C4-2B (cell line): ENCODE measurements around the gene CBX5.
"Not testable (repeated sequence)": the region's sequence is repeated elsewhere in the genome, so short reads cannot be mapped to it uniquely, and the experiment has no call there.

Experiments
- H3K27ac ChIP-seq: fragments of 450-650 bp; 2 replicates; pipeline ENCODE4 v1.5.1; 2017
- ZFX ChIP-seq: fragments of 450-650 bp; IDR thresholded peaks from 2 replicates; pipeline ENCODE4 v1.6.1; 2017
- TF ChIP-seq, protein P1 (sequence below): fragments of 450-650 bp; conservative IDR thresholded peaks from 2 replicates; pipeline ENCODE4 v1.5.1; 2017; ENCODE audit warnings: mild to moderate bottlenecking

CBX5 gene

DNA sequence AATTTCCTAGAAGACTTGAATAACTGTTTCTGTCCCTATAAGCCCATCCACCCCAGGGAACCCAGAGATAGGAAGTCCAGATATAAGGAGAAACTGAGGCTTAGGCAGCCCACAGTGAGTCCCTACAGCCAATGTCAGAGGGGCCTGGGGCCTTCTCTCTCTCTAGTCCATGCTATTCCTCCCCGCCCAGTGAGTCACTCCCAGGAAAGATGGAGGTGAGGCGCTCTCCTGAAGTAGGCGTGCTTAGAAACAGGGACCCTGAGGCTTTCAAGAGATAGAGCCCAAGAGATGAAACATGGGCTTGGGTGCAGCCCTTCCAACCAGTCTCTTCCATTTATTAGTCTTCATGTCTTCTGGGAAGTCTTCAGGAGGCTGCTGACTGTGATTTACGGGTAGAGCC is 88.8 kb downstream of the CBX5 start:
- TF ChIP-seq, protein P1, sequence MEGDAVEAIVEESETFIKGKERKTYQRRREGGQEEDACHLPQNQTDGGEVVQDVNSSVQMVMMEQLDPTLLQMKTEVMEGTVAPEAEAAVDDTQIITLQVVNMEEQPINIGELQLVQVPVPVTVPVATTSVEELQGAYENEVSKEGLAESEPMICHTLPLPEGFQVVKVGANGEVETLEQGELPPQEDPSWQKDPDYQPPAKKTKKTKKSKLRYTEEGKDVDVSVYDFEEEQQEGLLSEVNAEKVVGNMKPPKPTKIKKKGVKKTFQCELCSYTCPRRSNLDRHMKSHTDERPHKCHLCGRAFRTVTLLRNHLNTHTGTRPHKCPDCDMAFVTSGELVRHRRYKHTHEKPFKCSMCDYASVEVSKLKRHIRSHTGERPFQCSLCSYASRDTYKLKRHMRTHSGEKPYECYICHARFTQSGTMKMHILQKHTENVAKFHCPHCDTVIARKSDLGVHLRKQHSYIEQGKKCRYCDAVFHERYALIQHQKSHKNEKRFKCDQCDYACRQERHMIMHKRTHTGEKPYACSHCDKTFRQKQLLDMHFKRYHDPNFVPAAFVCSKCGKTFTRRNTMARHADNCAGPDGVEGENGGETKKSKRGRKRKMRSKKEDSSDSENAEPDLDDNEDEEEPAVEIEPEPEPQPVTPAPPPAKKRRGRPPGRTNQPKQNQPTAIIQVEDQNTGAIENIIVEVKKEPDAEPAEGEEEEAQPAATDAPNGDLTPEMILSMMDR = no peak
- TF ChIP-seq ZFX = no peak
- no peak overlapping the region for H3K27ac ChIP-seq

DNA sequence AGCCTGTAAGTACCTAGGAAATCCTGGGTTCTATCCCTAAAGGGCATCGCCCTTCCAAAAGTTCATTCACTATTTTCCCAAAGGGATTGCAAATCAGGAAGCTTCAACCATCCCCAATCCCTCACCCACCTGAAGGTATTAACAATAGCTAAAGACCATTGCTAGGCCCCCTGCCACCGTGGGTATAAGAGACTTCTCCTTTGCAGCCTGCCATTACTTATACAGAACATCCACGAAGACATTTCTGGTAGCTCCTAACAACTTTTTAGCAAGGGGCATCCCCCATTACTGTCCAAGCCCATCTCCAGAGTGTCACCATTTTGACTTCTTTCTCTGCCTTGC is 90.8 kb downstream of the CBX5 start:
- peak overlapping the region; percentile 54; the same call in 1 of the 2 replicates for H3K27ac ChIP-seq
- TF ChIP-seq, protein P1 = no peak
- TF ChIP-seq ZFX = no peak

DNA sequence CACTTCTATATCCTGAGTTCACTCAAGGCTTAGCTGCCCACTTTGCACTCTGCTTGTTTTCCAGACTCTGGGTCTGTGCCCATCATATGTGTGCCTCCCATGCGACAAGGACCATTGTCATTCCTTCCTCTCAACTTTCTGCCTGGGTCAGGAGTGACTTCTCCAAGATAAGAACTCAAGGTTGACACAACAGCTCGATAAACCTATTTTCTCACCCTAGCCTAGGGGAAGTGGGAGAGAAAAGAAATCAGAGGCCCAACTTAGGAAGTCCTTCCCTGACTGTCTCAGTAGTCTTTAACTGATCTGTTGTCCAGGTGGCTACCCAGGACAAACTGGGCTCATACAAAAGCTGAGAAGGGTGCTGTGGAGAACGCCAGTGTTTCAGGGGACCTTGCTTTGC is 92.8 kb downstream of the CBX5 start:
- TF ChIP-seq, protein P1 = no peak
- no peak for TF ChIP-seq ZFX
- H3K27ac ChIP-seq = peak overlapping the region; percentile 6; the same call in 1 of the 2 replicates

DNA sequence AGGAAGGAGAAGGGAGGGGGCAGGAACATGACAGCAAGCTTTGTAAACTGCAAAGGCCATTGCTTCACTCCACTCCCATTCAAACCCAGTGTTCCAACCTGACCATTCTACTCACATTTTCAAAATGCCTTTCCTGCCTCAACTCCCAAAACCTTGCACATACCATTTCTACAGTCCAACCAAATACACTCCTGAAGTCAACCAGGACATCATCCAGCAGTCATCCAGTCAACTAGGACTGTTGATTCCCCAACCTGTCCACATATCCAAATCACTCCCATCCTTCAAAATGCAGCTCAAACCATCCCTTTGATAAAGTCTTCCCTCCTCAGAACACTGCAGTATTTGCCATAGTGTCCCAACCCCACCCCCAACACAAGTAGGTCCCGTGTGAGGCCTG is 94.0 kb downstream of the CBX5 start:
- TF ChIP-seq, protein P1 = no peak
- no peak for TF ChIP-seq ZFX
- H3K27ac ChIP-seq = no peak overlapping the region

DNA sequence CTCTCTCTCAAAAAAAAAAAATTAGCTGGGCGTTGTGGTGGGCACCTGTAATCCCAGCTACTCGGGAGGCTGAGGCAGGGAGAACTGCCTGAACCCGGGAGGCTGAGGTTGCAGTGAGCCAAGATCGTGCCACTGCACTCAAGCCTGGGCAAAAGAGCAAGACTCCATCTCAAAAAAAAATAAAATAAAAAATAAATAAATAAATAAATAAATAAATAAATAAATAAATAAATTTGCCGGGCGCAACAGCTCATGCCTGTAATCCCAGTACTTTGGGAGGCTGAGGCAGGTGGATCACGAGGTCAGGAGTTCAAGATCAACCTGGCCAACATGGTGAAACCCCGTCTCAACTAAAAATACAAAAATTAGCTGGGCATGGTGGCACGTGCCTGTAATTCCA is 94.6 kb downstream of the CBX5 start:
- H3K27ac ChIP-seq = not testable (repeated sequence)

DNA sequence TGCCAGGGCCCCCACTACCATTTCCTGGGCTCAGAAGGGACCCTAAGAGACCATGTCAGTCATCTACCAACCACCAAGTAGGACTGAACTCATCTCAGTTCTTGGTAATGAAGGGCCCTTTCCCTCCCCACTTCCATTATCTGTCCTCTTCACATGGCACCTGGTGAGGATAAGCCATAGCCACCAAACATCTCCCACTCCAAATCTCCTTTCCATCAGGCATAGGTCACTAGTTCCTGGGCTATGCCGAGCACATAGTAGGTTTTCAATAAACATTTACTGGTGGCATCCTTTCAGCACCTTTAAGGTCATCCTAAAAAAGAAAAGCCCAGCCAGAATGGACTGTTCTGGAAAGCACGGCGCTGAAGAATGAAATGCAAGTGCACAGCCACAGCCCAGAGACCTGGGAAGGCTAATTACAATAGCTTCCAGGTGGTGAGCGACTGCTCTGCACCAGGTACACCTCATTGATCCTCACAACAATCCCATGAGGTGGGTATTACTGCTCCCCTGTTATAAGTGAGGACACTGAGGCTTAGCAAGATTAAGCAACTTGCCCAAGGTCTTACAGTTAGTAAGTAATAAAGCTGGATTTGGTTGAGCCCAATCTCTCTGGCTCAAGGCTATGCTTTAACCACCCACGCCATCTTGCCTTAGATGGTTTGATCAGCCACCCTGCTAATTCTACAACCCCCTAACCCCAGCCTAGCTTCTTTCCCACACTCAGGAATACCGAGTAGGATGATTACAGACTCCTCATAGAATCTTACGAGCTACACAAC is 95.7 kb downstream of the CBX5 start:
- H3K27ac ChIP-seq = no peak overlapping the region
- TF ChIP-seq, protein P1 = no peak
- no peak for TF ChIP-seq ZFX

DNA sequence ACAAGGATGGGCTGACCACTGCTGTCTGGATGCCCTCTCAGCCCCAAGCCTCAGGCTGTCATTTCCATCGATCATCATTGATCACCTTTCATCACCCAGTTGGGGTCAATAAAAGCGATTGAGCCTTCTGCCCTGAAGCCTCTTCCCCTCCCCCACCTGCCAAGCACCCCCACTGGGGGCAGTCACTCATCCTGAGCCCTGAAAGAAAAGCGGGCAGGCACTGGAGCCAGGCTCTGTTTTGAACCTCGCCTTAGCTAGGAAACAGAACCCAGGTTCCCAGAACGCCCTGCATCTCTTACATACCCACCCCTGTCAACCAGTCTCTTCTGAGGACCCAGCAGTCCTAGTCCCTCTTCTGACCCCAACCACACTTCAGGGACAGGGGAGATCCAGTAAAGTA is 96.9 kb downstream of the CBX5 start:
- H3K27ac ChIP-seq = no peak overlapping the region
- TF ChIP-seq, protein P1 = no peak
- no peak for TF ChIP-seq ZFX

DNA sequence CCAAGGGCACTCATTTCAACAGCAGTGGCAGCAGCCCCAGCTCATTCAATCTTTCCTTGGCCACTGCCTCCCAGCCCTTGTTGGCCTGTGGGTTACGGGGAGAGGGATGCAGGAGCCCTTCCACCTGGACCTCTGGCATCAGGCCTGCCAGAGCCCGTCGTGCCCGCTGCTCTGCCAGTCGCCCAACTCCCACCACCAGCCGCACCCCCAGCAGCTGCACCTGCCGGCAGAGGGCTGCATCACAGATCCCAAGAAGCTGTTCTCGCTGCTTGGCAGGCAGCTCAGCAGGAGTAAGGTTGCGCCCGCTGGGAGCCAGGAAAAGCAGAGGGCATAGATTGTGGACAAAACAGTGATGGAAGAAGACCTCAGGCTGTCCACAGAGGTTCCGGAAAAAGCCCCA is 97.8 kb downstream of the CBX5 start:
- TF ChIP-seq, protein P1 = no peak
- no peak for TF ChIP-seq ZFX
- no peak overlapping the region for H3K27ac ChIP-seq
